ENCODE data around the gene SLC41A2.

The SLC41A2 gene

DNA sequence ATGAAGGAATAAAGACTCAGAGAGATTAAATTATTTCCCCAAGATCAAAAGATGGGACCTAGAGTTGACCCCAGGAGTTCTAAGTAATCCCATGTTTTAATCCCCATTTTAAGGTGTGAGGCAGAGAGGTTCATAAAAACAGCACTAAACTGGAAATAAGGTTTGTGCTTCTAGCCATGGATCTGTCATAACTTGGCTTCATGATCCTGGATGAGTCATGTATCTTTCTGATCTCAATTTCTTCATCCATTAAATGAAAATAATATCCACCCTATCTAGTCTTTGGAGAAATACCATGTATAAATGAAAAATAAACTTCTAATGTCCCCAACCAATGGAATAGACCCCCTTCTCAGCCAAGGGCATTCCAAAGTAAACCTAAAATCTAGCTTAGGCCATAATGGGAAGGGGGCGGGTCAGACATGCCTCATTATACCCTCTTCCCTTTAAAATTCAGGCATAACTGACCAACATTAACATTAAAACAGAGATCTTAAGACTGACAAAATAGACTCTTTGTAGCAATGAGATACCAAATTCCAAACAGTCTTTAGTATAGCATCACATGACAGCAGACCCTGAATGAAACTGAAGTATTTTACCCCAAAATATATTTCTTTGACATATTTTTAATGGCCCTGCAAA, 47.8 kb downstream of the SLC41A2 start:
- no peak for TF ChIP-seq CTCF (IDR thresholded peaks at IDR 0.05; ENCODE audit: low read length, missing control alignments)
- H3K4me3 ChIP-seq (replicated peaks; ENCODE audit: low read depth, low read length): no peak overlapping the region
- DNase-seq (ENCODE audit: low read depth): peak; percentile 50

DNA sequence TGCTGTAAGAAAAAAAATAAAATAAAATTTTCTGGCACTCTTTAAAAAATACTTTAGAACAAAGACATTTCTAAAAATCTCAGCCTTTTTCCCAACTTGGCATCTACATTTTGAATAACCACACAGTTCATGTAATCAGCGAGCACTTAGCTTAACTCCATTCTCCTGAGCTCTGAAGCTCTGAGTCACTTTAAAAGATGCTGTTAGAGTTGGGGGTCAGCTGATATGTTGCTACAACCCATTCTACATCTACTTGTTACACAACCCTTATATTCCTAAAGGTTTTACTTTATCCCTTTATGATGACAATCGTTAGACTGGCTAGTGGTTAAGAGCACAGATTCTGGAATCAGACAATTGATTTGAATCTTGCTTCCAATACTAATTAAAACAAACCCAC, 48.3 kb downstream of the SLC41A2 start:
- H3K4me3 ChIP-seq (replicated peaks; ENCODE audit: low read depth, low read length): no peak overlapping the region
- peak; percentile 63 for DNase-seq (ENCODE audit: low read depth)
- no peak for TF ChIP-seq CTCF (IDR thresholded peaks at IDR 0.05; ENCODE audit: low read length, missing control alignments)
